SK-MEL-5 (cell line): Measurements from ENCODE around the gene VWA3B. TPM values are rescaled to one million over a fixed set of nuclear protein-coding genes. Genes with fewer than 3 reads are reported as not detected.
A peak's percentile ranks its signal among the peaks of the same experiment; 100 is the strongest.

Experiments
- DNase-seq: peaks from one replicate; pipeline ENCODE4 v3.0.0-alpha.2; 2016; ENCODE audit warnings: low read depth, low spot score
- in situ Hi-C: cut with HindIII; loops from 2 replicates; pipeline ENCODE4 v1.10.0; 2016; ENCODE audit warnings: low sequenced_read_pairs, high pct_unique_total_duplicates, low pct_unique_long_range_greater_than_20kb
- total RNA-seq: library from RNA; depleted of rRNA; stranded (reverse); fragments of >200 nt; shearing (Covaris generic); gene quantifications from 2 replicates; pipeline ENCODE4 v1.2.3, GENCODE V29; 2014

Gene VWA3B
- total RNA-seq, 1 experiment from 2014 or later = not detected

DNA sequence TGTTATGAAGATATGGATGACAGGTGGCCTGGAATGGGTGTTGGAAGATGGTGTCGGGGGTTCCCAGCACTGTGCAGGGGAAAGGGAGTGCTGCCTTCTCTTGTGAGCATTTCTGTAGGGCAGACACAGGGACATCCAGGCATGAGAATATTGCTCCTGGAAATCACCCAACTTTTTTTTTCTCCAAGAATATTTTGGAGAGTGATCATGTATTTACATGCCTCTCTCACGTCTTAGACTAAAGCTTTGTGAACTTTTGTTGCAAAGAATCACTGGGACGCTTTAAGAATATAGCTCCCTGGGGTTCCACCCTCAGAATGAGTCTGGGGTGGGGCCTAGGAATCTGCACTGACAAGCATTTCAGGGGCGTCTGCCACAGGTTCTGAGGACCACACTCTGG is 68.7 kb downstream of the VWA3B start:
- no peak for DNase-seq
- in situ Hi-C loops = no loop called here

DNA sequence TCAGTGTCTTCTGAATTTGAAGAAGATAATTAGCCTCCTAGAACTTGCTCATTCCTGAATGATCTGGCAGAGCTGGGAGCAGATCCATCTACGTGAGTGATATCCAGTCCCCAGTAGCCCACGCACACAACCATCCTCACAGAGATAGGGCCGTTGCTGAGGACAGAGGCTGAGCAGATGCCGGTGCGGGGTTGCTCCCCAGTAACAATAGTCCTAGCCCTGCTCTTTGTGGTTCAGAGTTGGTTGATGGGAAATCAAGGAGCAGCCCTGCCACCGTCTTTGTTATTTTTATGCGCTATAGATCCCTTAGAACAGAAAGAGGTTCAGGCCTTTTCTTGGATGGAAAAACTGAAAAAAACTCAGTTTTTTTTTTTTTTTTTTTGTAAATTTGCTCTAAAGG is 69.3 kb downstream of the VWA3B start:
- in situ Hi-C loops = no loop called here
- no peak for DNase-seq

DNA sequence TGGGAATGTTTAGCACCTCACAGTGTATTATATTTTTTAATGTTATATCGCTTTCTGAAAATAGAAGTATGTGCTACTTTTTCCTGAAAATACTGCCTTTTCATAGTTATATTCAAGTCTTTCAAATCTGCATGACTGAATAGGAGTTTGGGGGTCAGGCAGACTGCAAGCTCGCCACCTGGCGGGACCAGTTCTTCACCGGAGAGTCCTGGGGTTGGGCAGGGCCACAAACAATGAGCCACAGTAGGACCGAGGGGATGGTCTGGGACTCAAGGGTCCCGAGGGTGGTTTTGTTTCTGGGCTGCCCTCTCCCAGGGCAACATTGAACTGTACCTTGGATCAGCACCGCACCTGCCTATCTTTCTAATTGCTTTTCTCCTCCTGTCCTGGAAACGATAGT is 70.6 kb downstream of the VWA3B start:
- peak; percentile 7 for DNase-seq
- in situ Hi-C loops = no loop called here

DNA sequence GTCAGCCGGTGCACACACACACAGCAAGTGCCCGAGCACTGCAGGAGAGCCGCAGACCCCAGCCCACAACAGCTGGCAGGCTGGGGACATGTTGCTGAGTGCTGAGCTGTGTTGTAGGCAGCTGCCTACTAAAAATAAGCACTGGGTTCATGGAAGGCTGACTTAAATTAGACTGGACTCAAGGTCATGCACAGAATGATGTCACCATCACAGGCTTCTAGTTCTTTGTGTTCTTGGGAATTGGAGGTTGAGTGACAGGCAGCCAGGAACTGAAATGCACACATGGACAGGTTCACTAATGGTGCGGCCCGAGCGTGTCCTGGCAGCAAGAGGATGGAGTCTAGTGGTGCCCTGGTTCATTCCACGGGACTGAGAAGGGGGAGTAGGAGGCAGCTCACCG is 71.3 kb downstream of the VWA3B start:
- in situ Hi-C loops = no loop called here
- DNase-seq = no peak

DNA sequence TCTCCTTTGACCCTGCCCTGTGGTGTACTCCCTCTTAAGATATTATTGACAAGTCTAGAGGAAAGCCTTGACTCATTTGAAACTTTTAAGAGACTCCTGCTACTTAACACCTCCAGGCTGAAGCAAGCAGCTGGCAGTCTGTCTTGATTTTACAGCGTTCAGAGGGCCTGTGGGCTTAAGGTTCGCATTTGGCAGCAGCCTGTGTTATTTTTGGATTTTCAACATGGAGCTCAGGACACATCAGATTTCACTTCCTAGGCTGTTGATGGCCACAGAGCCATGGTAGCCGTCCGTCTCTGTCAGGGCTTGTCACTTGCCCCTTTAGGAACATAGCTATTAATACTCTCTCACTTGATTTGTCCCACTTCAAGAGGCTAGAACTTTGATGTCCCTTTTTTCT is 73.6 kb downstream of the VWA3B start:
- in situ Hi-C loops = no loop called here
- DNase-seq = no peak

DNA sequence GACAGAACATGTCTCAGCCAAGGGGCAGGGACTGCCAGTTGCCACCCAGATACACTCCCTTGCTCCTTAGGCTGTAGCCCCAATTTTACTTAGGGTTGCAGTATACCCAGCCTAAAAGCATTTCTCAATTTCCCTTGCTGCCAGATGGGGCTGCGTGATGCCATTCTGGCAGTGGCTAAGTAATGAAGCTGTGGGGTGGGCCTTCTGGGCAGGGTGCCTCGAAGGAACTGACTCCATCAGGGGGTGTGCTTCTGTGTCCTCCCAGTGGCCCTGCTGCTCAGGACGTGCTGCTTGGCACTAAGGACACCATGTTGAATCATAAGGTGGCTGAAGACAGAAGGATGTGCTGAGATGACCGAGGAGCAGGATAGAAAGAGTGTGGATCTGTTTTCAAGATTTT is 74.2 kb downstream of the VWA3B start:
- in situ Hi-C loops = no loop called here
- no peak for DNase-seq

DNA sequence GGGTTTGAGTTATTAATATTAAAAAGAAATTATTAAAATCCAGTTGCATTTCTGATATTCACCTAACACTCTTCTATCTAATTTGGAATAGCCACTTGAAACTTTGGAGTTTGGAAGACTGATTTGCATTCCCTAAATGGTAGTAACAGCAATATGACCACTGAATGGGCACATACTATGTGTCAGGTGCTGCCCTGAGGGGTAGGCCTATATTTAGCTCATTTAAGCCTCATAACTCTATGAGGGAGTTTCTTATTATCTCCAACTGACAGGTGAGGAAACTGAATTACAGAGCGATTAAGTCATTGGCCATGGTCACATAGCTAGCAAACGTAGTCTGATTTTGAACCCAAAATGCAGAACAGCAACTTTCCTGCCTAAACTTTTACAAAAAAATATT is 77.3 kb downstream of the VWA3B start:
- in situ Hi-C loops = no loop called here
- DNase-seq = no peak

DNA sequence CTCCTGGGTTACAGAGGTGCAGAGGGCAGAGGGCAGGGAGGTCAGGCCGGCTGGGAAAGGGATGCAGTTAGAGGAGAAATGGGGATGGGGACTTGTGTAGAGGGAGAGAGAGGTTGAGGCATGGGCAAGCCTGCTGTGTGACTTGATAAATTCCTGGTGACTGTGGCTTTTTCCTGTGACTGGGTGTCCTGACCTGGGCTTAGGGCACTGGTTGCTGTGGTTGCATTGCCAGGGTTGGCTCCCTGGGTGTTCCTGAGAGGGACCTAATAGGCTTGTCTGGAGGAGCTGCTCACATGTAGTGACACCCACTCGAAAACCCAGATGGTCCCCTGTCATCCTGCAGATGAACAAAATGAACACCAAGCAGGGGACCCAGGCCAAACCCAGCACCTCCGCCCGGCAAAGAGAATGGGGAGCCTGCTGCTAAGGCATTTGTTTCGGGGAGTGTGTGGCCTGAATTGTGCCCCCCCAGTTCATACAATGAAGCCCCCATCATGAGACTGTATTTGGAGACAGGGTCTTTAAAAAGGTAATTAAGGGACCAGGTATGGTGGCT is 78.6 kb downstream of the VWA3B start:
- in situ Hi-C loops = no loop called here
- DNase-seq = no peak

DNA sequence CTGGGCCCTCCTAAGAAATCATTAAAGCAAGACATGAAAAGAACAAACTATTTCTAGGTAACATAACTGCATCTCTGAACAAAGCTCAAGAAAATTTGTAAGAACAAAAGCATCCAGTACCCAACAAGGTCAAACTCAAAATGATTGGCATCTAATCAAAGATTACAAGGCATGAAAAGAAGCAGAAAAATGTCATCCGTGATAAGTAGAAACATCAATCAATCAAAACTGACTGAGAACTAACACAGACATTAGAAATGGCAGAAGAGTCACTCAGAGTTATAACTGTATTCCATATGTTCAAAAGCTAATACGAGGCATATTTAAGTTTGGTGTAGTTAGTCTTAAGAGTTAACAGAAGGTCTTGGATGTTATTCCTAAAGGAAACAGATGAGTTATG is 80.9 kb downstream of the VWA3B start:
- DNase-seq = no peak
- in situ Hi-C loops = no loop called here

DNA sequence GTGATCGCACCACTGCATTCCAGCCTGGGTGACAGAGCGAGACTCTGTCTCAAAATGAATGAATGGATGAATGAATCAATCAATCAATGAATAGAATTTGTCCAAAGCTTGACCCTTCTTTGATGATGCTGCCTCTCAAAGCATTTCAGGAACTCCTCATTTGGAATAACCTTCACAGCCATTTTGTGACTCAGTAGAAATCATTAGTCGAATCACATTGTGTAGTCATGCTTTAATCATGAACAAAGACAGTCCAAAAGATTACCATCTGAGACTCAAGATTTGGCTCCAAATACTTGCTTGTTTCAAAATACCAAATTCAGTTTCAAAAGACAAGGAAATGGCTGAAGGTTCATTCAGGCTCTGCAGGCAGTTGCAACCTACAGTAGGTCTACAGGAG is 83.1 kb downstream of the VWA3B start:
- DNase-seq = no peak
- in situ Hi-C loops = no loop called here

DNA sequence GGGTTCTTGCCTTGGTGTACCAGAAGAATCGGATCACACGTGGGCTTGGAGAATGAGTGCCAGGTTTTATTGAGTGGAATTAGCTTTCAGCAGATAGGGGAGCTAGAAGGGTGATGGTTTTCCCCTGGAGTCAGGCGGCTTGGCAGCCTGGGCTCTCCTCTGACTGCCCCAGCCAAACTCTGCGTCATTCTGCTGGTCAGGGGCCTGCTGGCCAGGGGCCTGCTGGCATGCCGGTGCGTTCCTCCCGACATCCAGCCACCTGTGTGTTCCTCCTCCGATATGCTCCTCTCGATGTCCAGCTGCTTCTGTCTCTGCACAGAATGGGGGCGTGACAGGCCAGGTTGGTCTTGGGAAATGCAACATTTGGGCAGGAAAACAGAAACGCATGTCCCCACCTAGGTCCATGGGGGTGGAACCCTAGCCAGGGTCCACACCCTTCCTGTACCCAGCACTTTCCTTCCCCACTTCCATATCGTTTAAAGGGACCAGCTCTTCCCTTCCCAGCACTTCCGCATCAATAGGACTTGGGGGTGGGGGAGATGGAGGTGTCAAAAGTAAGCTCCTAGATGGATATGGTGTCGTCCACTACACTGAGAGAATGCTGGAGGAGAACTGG is 85.3 kb downstream of the VWA3B start:
- DNase-seq = no peak
- in situ Hi-C loops = no loop called here

DNA sequence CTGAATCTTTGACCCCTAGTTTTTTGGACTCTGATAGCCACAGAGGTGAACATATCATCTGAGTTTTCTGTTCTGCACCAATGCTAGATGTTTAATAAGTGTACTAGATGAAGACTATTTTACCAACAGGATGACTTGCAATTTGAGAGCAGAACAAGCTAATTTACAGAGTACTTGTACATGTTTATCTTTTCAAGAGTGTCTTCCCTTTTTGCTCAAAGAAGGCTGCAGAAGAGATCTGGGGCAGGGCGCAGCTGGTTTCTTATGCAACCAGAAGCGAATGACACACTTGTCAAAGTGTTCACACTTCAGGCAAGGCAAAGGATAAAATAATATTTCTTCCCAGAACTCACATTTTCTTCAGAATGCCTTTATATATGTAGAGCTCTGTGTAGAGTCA is 86.0 kb downstream of the VWA3B start:
- in situ Hi-C loops = no loop called here
- DNase-seq = no peak

DNA sequence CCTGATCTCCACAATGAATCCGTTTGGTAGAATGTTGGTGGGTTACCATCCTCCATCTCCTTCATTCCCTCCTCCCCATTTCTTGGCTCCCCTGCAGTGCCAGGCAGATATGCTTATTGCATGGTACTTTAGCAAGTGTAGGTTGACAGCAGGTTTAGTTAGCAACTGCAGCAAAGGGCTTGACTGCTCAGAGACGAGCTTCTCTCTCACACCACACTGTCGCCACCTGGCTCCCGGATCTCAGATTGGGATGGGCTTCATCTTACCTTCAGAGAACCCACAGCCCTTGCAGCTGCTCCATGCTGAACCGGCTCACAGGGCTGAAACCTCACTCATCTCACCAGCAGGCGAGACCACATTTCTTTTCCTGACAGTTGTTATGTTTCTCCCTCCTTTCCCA is 88.8 kb downstream of the VWA3B start:
- peak; percentile 16 for DNase-seq
- in situ Hi-C loops = no loop called here

DNA sequence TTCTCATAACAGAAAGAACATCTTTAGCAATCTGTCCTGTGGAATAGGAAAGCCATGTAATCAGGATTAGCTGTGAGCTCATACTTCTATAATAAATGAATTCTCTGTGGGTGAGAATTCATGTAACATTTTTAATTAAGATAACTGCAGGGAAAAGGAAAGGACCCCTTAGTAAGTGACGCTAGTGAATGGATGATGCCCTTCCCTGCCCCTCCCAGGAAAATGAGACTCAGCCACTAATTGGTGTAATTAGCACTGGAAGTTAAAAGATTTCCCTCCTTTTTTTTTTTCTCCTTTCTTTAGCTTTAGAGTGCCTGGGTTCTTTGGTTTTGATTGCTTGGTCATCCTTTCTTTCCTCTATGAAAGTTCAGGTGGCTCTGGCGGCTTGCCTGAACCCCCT is 90.3 kb downstream of the VWA3B start:
- in situ Hi-C loops = no loop called here
- DNase-seq = no peak

DNA sequence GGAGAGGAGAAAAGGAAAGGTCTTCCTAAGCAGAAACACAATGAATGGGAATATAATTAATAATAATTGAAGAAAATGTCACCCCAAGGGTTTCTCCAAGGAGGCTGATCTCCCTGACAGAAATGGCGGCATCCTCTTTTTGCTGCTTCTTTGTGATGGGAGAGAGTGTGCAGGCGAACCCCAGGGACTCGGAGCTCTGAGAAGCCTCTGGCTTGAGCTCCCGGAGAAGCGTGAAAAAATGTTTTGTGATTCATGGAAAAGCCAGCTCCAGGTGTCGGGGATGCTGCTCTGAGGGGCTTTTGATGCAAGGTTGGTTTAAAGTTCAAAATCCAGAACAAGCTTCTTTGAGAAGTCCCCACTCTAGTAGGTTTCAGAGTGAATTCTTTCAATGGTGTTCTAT is 91.0 kb downstream of the VWA3B start:
- in situ Hi-C loops = no loop called here

DNA sequence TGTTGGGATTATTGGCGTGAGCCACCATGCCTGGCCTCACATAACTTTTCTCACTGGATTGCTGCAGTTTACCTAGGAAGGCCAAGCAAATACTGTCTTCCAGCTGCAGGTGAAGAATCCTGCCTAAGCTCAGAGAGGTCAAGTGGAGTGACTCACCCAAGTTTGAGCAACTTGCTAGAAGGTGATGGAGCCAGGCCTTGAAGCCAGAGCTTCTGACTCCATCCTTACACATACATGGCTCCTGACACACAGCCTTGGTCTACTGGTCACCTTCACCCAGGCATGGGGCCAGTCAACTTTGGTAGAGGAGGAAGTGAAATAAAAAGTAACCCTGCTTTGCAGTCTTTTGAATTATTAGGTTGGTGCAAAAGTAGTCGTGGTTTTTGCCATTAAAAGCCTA is 93.5 kb downstream of the VWA3B start:
- DNase-seq = no peak

More for the DNA sequence above, 91.0 kb downstream of the VWA3B start:
- no peak for DNase-seq

DNA sequence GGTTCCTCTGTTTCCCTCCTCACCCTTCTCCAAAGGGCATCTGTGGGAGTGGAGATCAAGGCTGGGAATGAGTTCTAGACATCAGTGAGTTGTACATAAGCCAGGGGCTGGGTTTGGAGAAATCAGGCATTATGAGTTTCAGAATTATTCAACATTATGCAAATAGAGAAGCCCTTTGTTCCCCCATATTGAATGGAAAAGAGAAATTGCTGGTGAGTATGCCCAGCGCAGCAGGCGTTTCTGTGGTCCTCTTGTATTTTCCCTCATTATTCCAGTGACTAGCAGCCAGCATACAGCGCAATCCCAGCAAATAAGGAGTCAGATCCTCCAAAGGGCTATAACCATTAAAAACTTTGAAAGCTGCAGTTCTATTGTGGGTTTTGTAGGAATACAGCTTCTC is 94.4 kb downstream of the VWA3B start:
- DNase-seq = no peak
- in situ Hi-C loops = no loop called here

More for the DNA sequence above, 93.5 kb downstream of the VWA3B start:
- in situ Hi-C loops = no loop called here

DNA sequence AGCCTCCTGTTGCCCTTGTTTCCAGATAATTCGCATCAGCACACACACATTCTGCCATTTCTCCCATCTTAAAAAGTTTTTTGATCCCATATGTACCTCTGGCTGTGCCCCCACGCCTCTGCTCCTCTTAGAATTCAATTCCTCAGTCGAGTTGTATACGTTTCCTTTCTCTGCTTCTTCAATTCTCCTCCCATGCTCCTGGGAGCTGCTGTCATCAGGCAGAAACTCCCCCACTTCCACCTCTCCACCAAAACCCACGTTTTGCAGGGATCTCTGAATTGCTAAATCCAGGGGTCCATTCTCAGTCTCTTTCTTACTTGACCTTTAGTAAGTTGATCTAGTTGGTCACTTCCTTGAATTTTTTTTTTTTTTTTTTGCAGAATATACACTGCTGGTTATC is 98.8 kb downstream of the VWA3B start:
- in situ Hi-C loops = no loop called here

DNA sequence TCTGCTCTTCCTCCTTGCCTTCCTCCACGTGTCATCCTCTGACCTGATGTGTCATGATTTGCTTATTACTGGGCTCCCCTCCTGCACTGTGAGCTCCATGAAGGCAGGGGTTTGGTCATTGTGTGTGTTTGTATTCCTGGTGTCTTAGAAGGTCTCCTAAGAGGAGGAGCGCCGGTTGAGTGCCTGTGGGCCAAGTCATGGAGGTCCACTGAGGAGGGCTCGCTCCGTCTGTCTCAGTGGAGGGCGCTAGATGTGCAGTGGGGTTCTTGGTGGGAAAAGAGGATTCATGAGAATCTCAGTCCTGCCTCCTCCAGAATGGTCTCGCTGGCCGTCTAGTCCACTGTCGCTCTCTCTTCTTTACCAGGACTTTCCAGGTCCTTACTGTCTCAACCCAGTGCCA is 100.2 kb downstream of the VWA3B start:
- no peak for DNase-seq
- in situ Hi-C loops = no loop called here

More for the DNA sequence above, 98.8 kb downstream of the VWA3B start:
- no peak for DNase-seq
